HL-60 (cell line): ENCODE measurements around the gene ADAM15.

Experiments
- CTCF ChIP-seq: IDR thresholded peaks from one replicate; pipeline ENCODE4 v1.5.1; 2011; ENCODE audit warnings: low read length, control low read depth, inconsistent platforms; ENCODE audit not compliant: insufficient read depth
- GABPA ChIP-seq: IDR thresholded peaks from 2 replicates; pipeline ENCODE4 v1.6.1; 2012; ENCODE audit warnings: low read depth
- POLR2AphosphoS5 ChIP-seq: IDR thresholded peaks from 2 replicates; pipeline ENCODE4 v1.6.1; 2012; ENCODE audit warnings: low read depth
- TF ChIP-seq, protein P1 (sequence below): IDR thresholded peaks from 2 replicates; pipeline ENCODE4 v1.6.1; 2012; ENCODE audit warnings: low read depth; ENCODE audit not compliant: insufficient replicate concordance

DNA sequence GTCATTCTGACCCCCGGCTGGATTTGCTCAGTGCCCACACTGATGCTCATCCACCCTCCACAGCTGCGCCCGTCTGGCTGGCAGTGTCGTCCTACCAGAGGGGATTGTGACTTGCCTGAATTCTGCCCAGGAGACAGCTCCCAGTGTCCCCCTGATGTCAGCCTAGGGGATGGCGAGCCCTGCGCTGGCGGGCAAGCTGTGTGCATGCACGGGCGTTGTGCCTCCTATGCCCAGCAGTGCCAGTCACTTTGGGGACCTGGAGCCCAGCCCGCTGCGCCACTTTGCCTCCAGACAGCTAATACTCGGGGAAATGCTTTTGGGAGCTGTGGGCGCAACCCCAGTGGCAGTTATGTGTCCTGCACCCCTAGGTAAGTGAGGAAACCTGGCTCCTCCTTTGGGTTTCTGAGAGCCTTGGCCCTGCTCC lies 6.7 kb downstream of the ADAM15 start:
- TF ChIP-seq CTCF (no peak), GABPA (no peak), POLR2AphosphoS5 (no peak)
- TF ChIP-seq, protein P1, sequence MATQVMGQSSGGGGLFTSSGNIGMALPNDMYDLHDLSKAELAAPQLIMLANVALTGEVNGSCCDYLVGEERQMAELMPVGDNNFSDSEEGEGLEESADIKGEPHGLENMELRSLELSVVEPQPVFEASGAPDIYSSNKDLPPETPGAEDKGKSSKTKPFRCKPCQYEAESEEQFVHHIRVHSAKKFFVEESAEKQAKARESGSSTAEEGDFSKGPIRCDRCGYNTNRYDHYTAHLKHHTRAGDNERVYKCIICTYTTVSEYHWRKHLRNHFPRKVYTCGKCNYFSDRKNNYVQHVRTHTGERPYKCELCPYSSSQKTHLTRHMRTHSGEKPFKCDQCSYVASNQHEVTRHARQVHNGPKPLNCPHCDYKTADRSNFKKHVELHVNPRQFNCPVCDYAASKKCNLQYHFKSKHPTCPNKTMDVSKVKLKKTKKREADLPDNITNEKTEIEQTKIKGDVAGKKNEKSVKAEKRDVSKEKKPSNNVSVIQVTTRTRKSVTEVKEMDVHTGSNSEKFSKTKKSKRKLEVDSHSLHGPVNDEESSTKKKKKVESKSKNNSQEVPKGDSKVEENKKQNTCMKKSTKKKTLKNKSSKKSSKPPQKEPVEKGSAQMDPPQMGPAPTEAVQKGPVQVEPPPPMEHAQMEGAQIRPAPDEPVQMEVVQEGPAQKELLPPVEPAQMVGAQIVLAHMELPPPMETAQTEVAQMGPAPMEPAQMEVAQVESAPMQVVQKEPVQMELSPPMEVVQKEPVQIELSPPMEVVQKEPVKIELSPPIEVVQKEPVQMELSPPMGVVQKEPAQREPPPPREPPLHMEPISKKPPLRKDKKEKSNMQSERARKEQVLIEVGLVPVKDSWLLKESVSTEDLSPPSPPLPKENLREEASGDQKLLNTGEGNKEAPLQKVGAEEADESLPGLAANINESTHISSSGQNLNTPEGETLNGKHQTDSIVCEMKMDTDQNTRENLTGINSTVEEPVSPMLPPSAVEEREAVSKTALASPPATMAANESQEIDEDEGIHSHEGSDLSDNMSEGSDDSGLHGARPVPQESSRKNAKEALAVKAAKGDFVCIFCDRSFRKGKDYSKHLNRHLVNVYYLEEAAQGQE: no peak
